ENCODE results near the gene BAK1.
"Not testable (repeated sequence)": the region's sequence is repeated elsewhere in the genome, so short reads cannot be mapped to it uniquely, and the experiment has no call there.

The BAK1 gene

DNA sequence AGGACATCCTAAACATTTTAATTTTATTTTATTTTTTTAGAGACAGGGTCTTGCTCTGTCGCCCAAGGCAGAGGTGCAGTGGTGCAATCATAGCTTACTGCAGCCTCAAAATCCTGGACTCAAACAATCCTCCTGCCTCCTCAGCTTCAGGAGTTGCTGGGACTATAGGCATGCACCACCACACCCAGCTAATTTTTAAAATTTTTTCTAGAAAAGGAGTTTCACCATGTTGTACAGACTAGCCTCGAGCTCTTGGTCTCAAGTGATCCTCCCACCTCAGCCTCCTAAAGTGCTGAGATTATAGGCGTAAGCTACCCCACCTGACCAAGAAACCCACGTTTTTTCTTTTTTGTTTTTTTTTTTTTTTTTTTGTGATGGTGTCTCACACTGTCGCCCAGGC is 33.3 kb downstream of the BAK1 start:
- TF ChIP-seq, protein P1, sequence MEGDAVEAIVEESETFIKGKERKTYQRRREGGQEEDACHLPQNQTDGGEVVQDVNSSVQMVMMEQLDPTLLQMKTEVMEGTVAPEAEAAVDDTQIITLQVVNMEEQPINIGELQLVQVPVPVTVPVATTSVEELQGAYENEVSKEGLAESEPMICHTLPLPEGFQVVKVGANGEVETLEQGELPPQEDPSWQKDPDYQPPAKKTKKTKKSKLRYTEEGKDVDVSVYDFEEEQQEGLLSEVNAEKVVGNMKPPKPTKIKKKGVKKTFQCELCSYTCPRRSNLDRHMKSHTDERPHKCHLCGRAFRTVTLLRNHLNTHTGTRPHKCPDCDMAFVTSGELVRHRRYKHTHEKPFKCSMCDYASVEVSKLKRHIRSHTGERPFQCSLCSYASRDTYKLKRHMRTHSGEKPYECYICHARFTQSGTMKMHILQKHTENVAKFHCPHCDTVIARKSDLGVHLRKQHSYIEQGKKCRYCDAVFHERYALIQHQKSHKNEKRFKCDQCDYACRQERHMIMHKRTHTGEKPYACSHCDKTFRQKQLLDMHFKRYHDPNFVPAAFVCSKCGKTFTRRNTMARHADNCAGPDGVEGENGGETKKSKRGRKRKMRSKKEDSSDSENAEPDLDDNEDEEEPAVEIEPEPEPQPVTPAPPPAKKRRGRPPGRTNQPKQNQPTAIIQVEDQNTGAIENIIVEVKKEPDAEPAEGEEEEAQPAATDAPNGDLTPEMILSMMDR (IDR thresholded peaks at IDR 0.05; ENCODE audit: extremely low read depth, insufficient read depth, missing control alignments) = no peak
- no peak for DNase-seq (ENCODE audit: low spot score)
- in situ Hi-C loops (cut with MboI; ENCODE audit: low pct_unique_long_range_greater_than_20kb, low sequenced_read_pairs, unreplicated experiment) = no loop called here

DNA sequence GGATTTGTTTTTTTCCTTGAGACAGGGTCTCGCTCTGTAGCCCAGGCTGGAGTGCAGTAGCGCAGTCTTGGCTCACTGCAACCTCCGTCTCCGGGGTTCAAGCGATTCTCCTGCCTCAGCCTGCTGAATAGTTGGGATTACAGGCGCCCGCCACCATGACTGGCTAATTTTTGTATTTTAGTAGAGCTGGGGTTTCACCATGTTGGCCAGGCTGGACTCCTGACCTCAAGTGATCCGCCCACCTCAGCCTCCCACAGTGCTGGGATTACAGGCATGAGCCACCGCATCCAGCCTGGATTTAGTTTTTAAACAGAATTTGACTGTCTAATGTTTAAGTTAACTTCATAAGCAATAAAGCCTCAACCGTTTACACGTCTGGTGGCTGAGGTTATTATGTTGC is 34.8 kb downstream of the BAK1 start:
- DNase-seq (ENCODE audit: low spot score); in situ Hi-C loops (cut with MboI; ENCODE audit: low pct_unique_long_range_greater_than_20kb, low sequenced_read_pairs, unreplicated experiment): not testable (repeated sequence)

DNA sequence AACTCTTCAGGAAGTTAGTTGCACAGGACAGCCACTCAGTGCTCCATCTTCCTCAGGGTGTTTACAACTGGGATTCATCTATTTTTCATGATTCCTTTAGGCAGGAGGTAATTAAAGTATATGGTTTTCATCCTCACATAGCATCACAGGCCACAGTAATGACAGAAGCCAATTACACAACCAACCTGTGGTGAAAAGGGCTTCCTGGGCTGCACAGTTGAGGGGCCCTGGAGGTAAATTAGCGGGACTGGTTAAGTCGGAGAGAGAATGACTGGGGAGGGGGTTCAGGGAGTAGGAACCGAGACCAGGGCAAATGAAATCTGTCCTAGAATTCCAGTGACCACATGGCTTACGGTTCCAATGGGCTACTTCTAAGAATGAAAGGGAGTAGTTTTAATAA is 37.0 kb downstream of the BAK1 start:
- no peak for DNase-seq (ENCODE audit: low spot score)
- in situ Hi-C loops (cut with MboI; ENCODE audit: low pct_unique_long_range_greater_than_20kb, low sequenced_read_pairs, unreplicated experiment) = no loop called here
- TF ChIP-seq, protein P1 (IDR thresholded peaks at IDR 0.05; ENCODE audit: extremely low read depth, insufficient read depth, missing control alignments) = no peak

DNA sequence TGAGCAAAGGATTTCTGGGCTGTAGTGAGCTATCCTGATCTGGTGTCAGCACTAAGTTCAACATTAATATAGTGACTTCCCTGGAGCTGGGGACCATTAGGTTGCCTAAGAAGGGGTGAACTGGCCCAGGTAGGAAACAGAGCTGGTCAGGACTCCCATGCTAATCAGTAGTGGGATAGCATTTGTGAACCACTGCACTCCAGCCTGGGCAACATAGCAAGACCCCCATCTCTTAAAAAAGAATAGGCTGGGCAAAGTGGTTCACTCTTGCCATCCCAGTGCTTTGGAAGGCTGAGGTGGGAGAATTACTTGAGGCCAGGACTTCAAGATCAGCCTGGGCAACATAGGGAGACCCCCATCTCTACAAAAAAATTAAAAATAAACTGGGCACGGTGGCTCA is 39.3 kb downstream of the BAK1 start:
- in situ Hi-C loops (cut with MboI; ENCODE audit: low pct_unique_long_range_greater_than_20kb, low sequenced_read_pairs, unreplicated experiment) = no loop called here
- no peak for DNase-seq (ENCODE audit: low spot score)
- TF ChIP-seq, protein P1 (IDR thresholded peaks at IDR 0.05; ENCODE audit: extremely low read depth, insufficient read depth, missing control alignments) = no peak

GRCh38 chr6:33534702-33535101 is 45.4 kb downstream of the BAK1 start:
- no peak for DNase-seq (ENCODE audit: low spot score)
- TF ChIP-seq, protein P1 (IDR thresholded peaks at IDR 0.05; ENCODE audit: extremely low read depth, insufficient read depth, missing control alignments) = no peak
- in situ Hi-C loops (cut with MboI; ENCODE audit: low pct_unique_long_range_greater_than_20kb, low sequenced_read_pairs, unreplicated experiment) = no loop called here

- DNase-seq (ENCODE audit: low spot score); in situ Hi-C loops (cut with MboI; ENCODE audit: low pct_unique_long_range_greater_than_20kb, low sequenced_read_pairs, unreplicated experiment): not testable (repeated sequence)
Observed at GRCh38 chr6:33533163-33533869, 46.8 kb downstream of the BAK1 start.

GRCh38 chr6:33532431-33532830 is 47.6 kb downstream of the BAK1 start:
- DNase-seq (ENCODE audit: low spot score); in situ Hi-C loops (cut with MboI; ENCODE audit: low pct_unique_long_range_greater_than_20kb, low sequenced_read_pairs, unreplicated experiment): not testable (repeated sequence)

DNA sequence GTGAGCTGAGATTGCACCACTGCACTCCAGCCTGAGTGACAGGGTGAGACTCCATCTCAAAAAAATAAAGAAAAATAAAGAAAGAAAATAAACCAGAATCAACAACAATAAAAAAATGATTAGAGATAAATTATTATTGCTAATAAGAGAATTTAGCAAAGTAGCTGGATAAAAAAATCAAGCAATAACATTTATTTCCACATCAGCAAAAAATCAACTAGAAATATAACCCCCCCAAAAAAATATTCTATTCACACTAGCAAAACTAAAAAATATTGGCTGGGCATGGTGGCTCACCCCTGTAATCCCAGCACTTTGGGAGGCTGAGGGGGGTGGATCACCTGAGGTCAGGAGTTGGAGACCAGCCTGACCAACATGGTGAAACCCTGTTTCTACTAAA is 49.5 kb downstream of the BAK1 start:
- DNase-seq (ENCODE audit: low spot score); in situ Hi-C loops (cut with MboI; ENCODE audit: low pct_unique_long_range_greater_than_20kb, low sequenced_read_pairs, unreplicated experiment): not testable (repeated sequence)
